Stimulated activated CD8-positive, alpha-beta memory T cell treated with anti-CD3 and anti-CD28 coated beads, Interleukin-15, amount 100 ng/mL, for 48 hours (primary cell): ENCODE data around the gene SPNS2.

Experiments
- DNase-seq, 2 donors: peaks; one replicate each; pipeline ENCODE4 v3.0.0-alpha.2; 2020; ENCODE audit warnings: low read depth in 2 of 2

SPNS2 gene

GRCh38 chr17:4498461-4499397 lies at the start of gene SPNS2:
SPNS2 (plus strand) TSS chr17:4498881; CDS start chr17:4499048, 167 bp downstream.
- DNase-seq, result peak; percentile 49 to 56

- DNase-seq, result no peak
These were observed 48.9 kb upstream of the SPNS2 start for GRCh38 chr17:4449736-4450135.

GRCh38 chr17:4450710-4451316 lies 47.9 kb upstream of the SPNS2 start:
- no peak for DNase-seq

GRCh38 chr17:4453812-4454591 lies 44.7 kb upstream of the SPNS2 start:
- DNase-seq, result no peak

- no peak for DNase-seq
These were observed 38.0 kb upstream of the SPNS2 start for GRCh38 chr17:4460661-4461060.

- no peak for DNase-seq
These were observed 34.7 kb upstream of the SPNS2 start for GRCh38 chr17:4463818-4464476.

GRCh38 chr17:4465786-4466185 lies 32.9 kb upstream of the SPNS2 start:
- no peak for DNase-seq

GRCh38 chr17:4467287-4467686 lies 31.4 kb upstream of the SPNS2 start:
- no peak for DNase-seq

GRCh38 chr17:4469552-4469951 lies 29.1 kb upstream of the SPNS2 start:
- DNase-seq, result no peak

GRCh38 chr17:4472286-4472685 lies 26.4 kb upstream of the SPNS2 start:
- DNase-seq, result no peak

- DNase-seq, result no peak
These were observed 24.6 kb upstream of the SPNS2 start for GRCh38 chr17:4474093-4474492.

- no peak for DNase-seq
These were observed 23.7 kb upstream of the SPNS2 start for GRCh38 chr17:4475001-4475400.

GRCh38 chr17:4475463-4475862 lies 23.2 kb upstream of the SPNS2 start:
- no peak for DNase-seq

GRCh38 chr17:4476017-4476416 lies 22.7 kb upstream of the SPNS2 start:
- no peak for DNase-seq

GRCh38 chr17:4476511-4477070 lies 22.1 kb upstream of the SPNS2 start:
- DNase-seq, result no peak

- no peak for DNase-seq
These were observed 21.4 kb upstream of the SPNS2 start for GRCh38 chr17:4477255-4477791.

GRCh38 chr17:4478318-4478830 lies 20.3 kb upstream of the SPNS2 start:
- no peak for DNase-seq

- DNase-seq, result no peak
These were observed 19.2 kb upstream of the SPNS2 start for GRCh38 chr17:4479340-4479981.

GRCh38 chr17:4479982-4480751 lies 18.5 kb upstream of the SPNS2 start:
- no peak for DNase-seq
